ENCODE measurements around the gene HOMER2. TPM values are rescaled to one million over a fixed set of nuclear protein-coding genes. Genes with fewer than 3 reads are reported as not detected.

The HOMER2 gene
- total and polyA plus RNA-seq, 9 of the 15 experiments (the other 6 are each of a cell fraction or from before 2014, with no cell fraction given), result 0.13 to 0.47 (median 0.29) TPM; not detected in 1

GRCh38 chr15:82828075-82828474 lies 124.4 kb downstream of the HOMER2 start:
- ATAC-seq (no peak), FAIRE-seq (no peak), DNase-seq (ENCODE audit: extremely low read depth in 1 of 4, low spot score in 3 of 4) (no peak)
- no peaks in the 10 kb centered on the region for H4K20me1 ChIP-seq (replicated peaks; ENCODE audit: control insufficient read depth, insufficient read depth, low read length)
- CTCF ChIA-PET (ENCODE audit: low intra/inter-chr PET ratio), result interaction anchor here (0.6 kb wide), 1 partner anchor 438 kb away, joined by 4 read pairs; no protein-coding TSS in a partner anchor
- no peaks in the 10 kb centered on the region for H3K9me3 ChIP-seq (replicated peaks; ENCODE audit: control insufficient read depth, insufficient read depth, low read depth, low read length)
- 100% methylated on average over 1 of the region's 1 CpG for WGBS (ENCODE audit: insufficient coverage, low coverage, missing lambda C conversion rate)
- H3K4me2 ChIP-seq (ENCODE audit: insufficient read depth, low read length), result no peak overlapping the region
- no TSS peak for BruUV-seq (replicated peaks)
- H3K79me2 ChIP-seq (ENCODE audit: control insufficient read depth, insufficient read depth, low read length), result no peaks in the 10 kb centered on the region
- no peak overlapping the region for H3K4me3 ChIP-seq
- no peak overlapping the region for H2AFZ ChIP-seq (ENCODE audit: low read depth, low read length)
- no peaks in the 10 kb centered on the region for H3K9me1 ChIP-seq (ENCODE audit: control insufficient read depth, insufficient read depth, low read length)
- POLR2A ChIA-PET, result no interaction called here
- TF ChIP-seq ETS2 (tag; IDR thresholded peaks at IDR 0.05; ENCODE audit: borderline replicate concordance, poor library complexity, severe bottlenecking), result no peak
- TF ChIP-seq PKNOX1 (IDR thresholded peaks at IDR 0.05), result no peak
- TF ChIP-seq PPARD (CRISPR knock-in tag; IDR thresholded peaks at IDR 0.05), result no peak
- no peak for TF ChIP-seq NR2C2 (CRISPR knock-in tag; IDR thresholded peaks at IDR 0.05)
- TF ChIP-seq NR2C2 (tag; IDR thresholded peaks at IDR 0.05), result no peak
- TF ChIP-seq SMARCB1 (IDR thresholded peaks at IDR 0.05; ENCODE audit: insufficient read length, low read depth), result no peak
- H3K36me3 ChIP-seq (ENCODE audit: control insufficient read depth, insufficient read depth, low read length), result peaks cover 88% of the 10 kb centered on the region
- in situ Hi-C loops (cut with MboI) (no loop called here), intact Hi-C loops (cut with micrococcal nuclease) (no loop called here)
- H3K27me3 ChIP-seq (ENCODE audit: control insufficient read depth in 2 of 2, insufficient read depth in 2 of 2, low read length in 2 of 2), result no peaks in the 10 kb centered on the region
- H3K27ac ChIP-seq (ENCODE audit: extremely low read depth, low read depth, low read length), result no peak overlapping the region
- no peak overlapping the region for H3K9ac ChIP-seq (ENCODE audit: insufficient read depth in 1 of 2, low read depth in 2 of 2, low read length in 2 of 2)
- H3K4me1 ChIP-seq (replicated peaks in 1 of 2; ENCODE audit: control insufficient read depth in 2 of 2, insufficient read depth in 2 of 2, low read length in 2 of 2), result no peaks in the 10 kb centered on the region

Measured in K562 (cell line).